HFFc6 (cell line): ENCODE results near the gene DLG1. TPM values are rescaled to one million over a fixed set of nuclear protein-coding genes. Genes with fewer than 3 reads are reported as not detected.
"Not testable (repeated sequence)": the region's sequence is repeated elsewhere in the genome, so short reads cannot be mapped to it uniquely, and the experiment has no call there.

Source experiments
- DNase-seq: peaks from one replicate; pipeline ENCODE4 v3.0.0-alpha.2; 2018
- H3K27ac Mint-ChIP-seq: 2 replicates; pipeline ENCODE4 v1.8.0; 2020; ENCODE audit warnings: mild to moderate bottlenecking, mixed read lengths
- H3K27me3 Mint-ChIP-seq: 2 replicates; pipeline ENCODE4 v1.8.0; 2021; ENCODE audit warnings: mild to moderate bottlenecking, moderate library complexity, mixed read lengths; ENCODE audit not compliant: insufficient read depth
- H3K36me3 Mint-ChIP-seq: 2 replicates; pipeline ENCODE4 v1.8.0; 2021; ENCODE audit warnings: low read depth, mixed read lengths
- H3K4me1 Mint-ChIP-seq: 2 replicates; pipeline ENCODE4 v1.8.0; 2020; ENCODE audit warnings: low read depth, mixed read lengths
- H3K4me3 Mint-ChIP-seq: 2 replicates; pipeline ENCODE4 v1.8.0; 2020; ENCODE audit warnings: mild to moderate bottlenecking, moderate library complexity, mixed read lengths
- H3K9me3 Mint-ChIP-seq: 2 replicates; pipeline ENCODE4 v1.8.0; 2020; ENCODE audit warnings: mild to moderate bottlenecking, mixed read lengths
- CTCF ChIP-seq: fragments of 200-600 bp; sonication (generic); IDR thresholded peaks from 2 replicates; pipeline ENCODE4 v1.5.0; 2021; ENCODE audit warnings: antibody characterized with exemption, mild to moderate bottlenecking
- total RNA-seq, 6 experiments: library from RNA; stranded (reverse); fragmentation: NEBNext Ultra II Directional; extraction: Animal tissue kit (Norgen Biotek cat#: 25700); gene quantifications; 2 replicates in 1 of 6; 3 replicates in 5 of 6; pipeline ENCODE4 v1.2.3, GENCODE V29; 2021

DLG1 gene
- total RNA-seq, 6 experiments from 2014 or later, result 64.8 to 82.5 (median 74.7) TPM

- H3K36me3 Mint-ChIP-seq, result no peaks in the 10 kb centered on the region
- no peak overlapping the region for H3K4me3 Mint-ChIP-seq
- TF ChIP-seq CTCF, result no peak
- no peak for DNase-seq
- H3K27ac Mint-ChIP-seq, result no peak overlapping the region
- H3K9me3 Mint-ChIP-seq, result no peaks in the 10 kb centered on the region
- no peaks in the 10 kb centered on the region for H3K27me3 Mint-ChIP-seq
- peaks cover 67% of the 10 kb centered on the region for H3K4me1 Mint-ChIP-seq
Observed at GRCh38 chr3:197205265-197205664, 93.1 kb downstream of the DLG1 start.

GRCh38 chr3:197204736-197205135 is 93.7 kb downstream of the DLG1 start:
- DNase-seq, result no peak
- H3K36me3 Mint-ChIP-seq, result no peaks in the 10 kb centered on the region
- no peak overlapping the region for H3K27ac Mint-ChIP-seq
- no peaks in the 10 kb centered on the region for H3K27me3 Mint-ChIP-seq
- TF ChIP-seq CTCF, result no peak
- H3K9me3 Mint-ChIP-seq, result no peaks in the 10 kb centered on the region
- peaks cover 67% of the 10 kb centered on the region for H3K4me1 Mint-ChIP-seq
- no peak overlapping the region for H3K4me3 Mint-ChIP-seq

GRCh38 chr3:197203714-197204146 is 94.7 kb downstream of the DLG1 start:
- H3K27me3 Mint-ChIP-seq, result no peaks in the 10 kb centered on the region
- H3K27ac Mint-ChIP-seq, result no peak overlapping the region
- TF ChIP-seq CTCF, result no peak
- no peak overlapping the region for H3K4me3 Mint-ChIP-seq
- H3K36me3 Mint-ChIP-seq, result no peaks in the 10 kb centered on the region
- DNase-seq, result no peak
- H3K4me1 Mint-ChIP-seq, result peaks cover 61% of the 10 kb centered on the region
- no peaks in the 10 kb centered on the region for H3K9me3 Mint-ChIP-seq

GRCh38 chr3:197202694-197203093 is 95.7 kb downstream of the DLG1 start:
- TF ChIP-seq CTCF, result no peak
- Mint-ChIP-seq H3K4me3 (no peak overlapping the region), H3K27me3 (no peaks in the 10 kb centered on the region), H3K4me1 (peaks cover 53% of the 10 kb centered on the region), H3K9me3 (no peaks in the 10 kb centered on the region), H3K36me3 (no peaks in the 10 kb centered on the region), H3K27ac (no peak overlapping the region)
- DNase-seq, result no peak

- no peak for DNase-seq
Observed at GRCh38 chr3:197201791-197202452, 96.5 kb downstream of the DLG1 start.

GRCh38 chr3:197200856-197201255 is 97.6 kb downstream of the DLG1 start:
- not testable (repeated sequence) for H3K4me3 Mint-ChIP-seq, H3K27ac Mint-ChIP-seq

More at GRCh38 chr3:197201791-197202452, 96.5 kb downstream of the DLG1 start:
- Mint-ChIP-seq H3K27me3 (no peaks in the 10 kb centered on the region), H3K9me3 (no peaks in the 10 kb centered on the region), H3K4me3 (no peak overlapping the region), H3K36me3 (no peaks in the 10 kb centered on the region), H3K27ac (no peak overlapping the region), H3K4me1 (peaks cover 49% of the 10 kb centered on the region)
- TF ChIP-seq CTCF, result no peak

More at GRCh38 chr3:197200856-197201255, 97.6 kb downstream of the DLG1 start:
- not testable (repeated sequence) for H3K27me3 Mint-ChIP-seq, H3K36me3 Mint-ChIP-seq, DNase-seq, H3K9me3 Mint-ChIP-seq
- H3K4me1 Mint-ChIP-seq, result peaks cover 55% of the 10 kb centered on the region
